C4-2B (cell line): ENCODE results near the gene CERK.

Experiments used
- ZFX ChIP-seq: fragments of 450-650 bp; IDR thresholded peaks from 2 replicates; pipeline ENCODE4 v1.6.1; 2017
- TF ChIP-seq, protein P1 (sequence below): fragments of 450-650 bp; conservative IDR thresholded peaks from 2 replicates; pipeline ENCODE4 v1.5.1; 2017; ENCODE audit warnings: mild to moderate bottlenecking

DNA sequence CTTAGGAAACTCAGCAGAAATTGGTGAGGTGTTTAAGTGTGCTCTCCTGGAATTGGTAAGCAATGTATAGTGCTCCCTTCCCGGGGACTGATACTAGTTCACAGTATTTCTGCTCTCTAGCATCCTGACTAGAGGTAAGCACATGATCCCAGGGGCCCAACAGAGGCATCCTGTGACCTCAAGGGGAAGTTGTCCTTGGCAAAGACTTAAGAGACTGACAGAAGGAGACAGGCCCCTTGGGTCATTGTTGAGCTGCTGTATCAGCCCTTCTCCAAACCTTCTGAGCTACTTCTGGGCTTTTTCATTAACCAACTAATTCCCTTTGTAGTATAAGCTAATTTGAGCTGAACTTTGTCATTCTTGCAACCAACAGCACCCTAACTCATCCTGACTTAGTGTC is 20.1 kb upstream of the CERK start:
- TF ChIP-seq, protein P1, sequence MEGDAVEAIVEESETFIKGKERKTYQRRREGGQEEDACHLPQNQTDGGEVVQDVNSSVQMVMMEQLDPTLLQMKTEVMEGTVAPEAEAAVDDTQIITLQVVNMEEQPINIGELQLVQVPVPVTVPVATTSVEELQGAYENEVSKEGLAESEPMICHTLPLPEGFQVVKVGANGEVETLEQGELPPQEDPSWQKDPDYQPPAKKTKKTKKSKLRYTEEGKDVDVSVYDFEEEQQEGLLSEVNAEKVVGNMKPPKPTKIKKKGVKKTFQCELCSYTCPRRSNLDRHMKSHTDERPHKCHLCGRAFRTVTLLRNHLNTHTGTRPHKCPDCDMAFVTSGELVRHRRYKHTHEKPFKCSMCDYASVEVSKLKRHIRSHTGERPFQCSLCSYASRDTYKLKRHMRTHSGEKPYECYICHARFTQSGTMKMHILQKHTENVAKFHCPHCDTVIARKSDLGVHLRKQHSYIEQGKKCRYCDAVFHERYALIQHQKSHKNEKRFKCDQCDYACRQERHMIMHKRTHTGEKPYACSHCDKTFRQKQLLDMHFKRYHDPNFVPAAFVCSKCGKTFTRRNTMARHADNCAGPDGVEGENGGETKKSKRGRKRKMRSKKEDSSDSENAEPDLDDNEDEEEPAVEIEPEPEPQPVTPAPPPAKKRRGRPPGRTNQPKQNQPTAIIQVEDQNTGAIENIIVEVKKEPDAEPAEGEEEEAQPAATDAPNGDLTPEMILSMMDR = no peak
- TF ChIP-seq ZFX = no peak
